RWPE2 (cell line): Measurements from ENCODE around the gene TTLL5.

Experiments
- ATAC-seq: fragments of 200-7000 bp; cut with Tn5 transposase; 3 replicates; pipeline ENCODE4 v1.9.1; 2021; ENCODE audit warnings: low read depth
- DNase-seq: peaks from one replicate; pipeline ENCODE4 v3.0.0-alpha.2; 2020; ENCODE audit warnings: low spot score
- H3K27ac ChIP-seq: fragments of 450-650 bp; 2 replicates; pipeline ENCODE4 v1.5.1; 2017; ENCODE audit warnings: mild to moderate bottlenecking; ENCODE audit not compliant: poor library complexity, severe bottlenecking
- H3K27me3 ChIP-seq: fragments of 250-450 bp; sonication (Bioruptor Pico); 2 replicates; pipeline ENCODE4 v1.5.1; 2021; ENCODE audit warnings: mild to moderate bottlenecking, moderate library complexity; ENCODE audit not compliant: insufficient read depth, poor library complexity, severe bottlenecking
- H3K36me3 ChIP-seq: fragments of 250-450 bp; sonication (Bioruptor Pico); 2 replicates; pipeline ENCODE4 v1.5.1; 2020; ENCODE audit warnings: low read depth, mild to moderate bottlenecking, moderate library complexity
- H3K4me1 ChIP-seq: fragments of 250-450 bp; sonication (Bioruptor Pico); 2 replicates; pipeline ENCODE4 v1.5.1; 2021; ENCODE audit warnings: mild to moderate bottlenecking, moderate library complexity; ENCODE audit not compliant: insufficient read depth, poor library complexity, severe bottlenecking
- H3K4me3 ChIP-seq: fragments of 250-450 bp; sonication (Bioruptor Pico); 2 replicates; pipeline ENCODE4 v1.5.1; 2021; ENCODE audit warnings: mild to moderate bottlenecking, moderate library complexity; ENCODE audit not compliant: severe bottlenecking
- H3K9me3 ChIP-seq: fragments of 250-450 bp; sonication (Bioruptor Pico); 2 replicates; pipeline ENCODE4 v1.5.1; 2021; ENCODE audit warnings: mild to moderate bottlenecking, moderate library complexity; ENCODE audit not compliant: severe bottlenecking
- CTCF ChIP-seq: fragments of 450-650 bp; IDR thresholded peaks from one replicate; pipeline ENCODE4 v1.5.1; 2017; ENCODE audit warnings: mild to moderate bottlenecking, moderate library complexity; ENCODE audit not compliant: poor library complexity, severe bottlenecking

The TTLL5 gene

GRCh38 chr14:75660630-75661498, at the start of gene TTLL5, which contains the start of gene ERG28:
TSS of gene TTLL5 (plus strand) at chr14:75661246. CDS start at chr14:75663150, 1,904 bp downstream.
TSS of gene ERG28 (minus strand) at chr14:75660876. CDS start at chr14:75657502, 3,374 bp downstream.
- Histone ChIP-seq H3K36me3 (peaks cover 62% of the 10 kb centered on the region), H3K27ac (peak within 1 kb of the TSS; percentile 78), H3K4me1 (peaks cover 12% of the 10 kb centered on the region), H3K9me3 (no peaks in the 10 kb centered on the region), H3K27me3 (no peaks in the 10 kb centered on the region), H3K4me3 (peak within 1 kb of the TSS; percentile 66)
- peak; percentile 100 for DNase-seq
- no peak for TF ChIP-seq CTCF
- peak; percentile 98 for ATAC-seq

- ATAC-seq: no peak
- Histone ChIP-seq H3K4me1 (no peaks in the 10 kb centered on the region), H3K27me3 (no peaks in the 10 kb centered on the region), H3K9me3 (no peaks in the 10 kb centered on the region), H3K27ac (no peak overlapping the region), H3K36me3 (no peaks in the 10 kb centered on the region), H3K4me3 (no peak overlapping the region)
- no peak for TF ChIP-seq CTCF
- DNase-seq: no peak
These were observed 48.9 kb upstream of the TTLL5 start for GRCh38 chr14:75612157-75612556.

- no peak overlapping the region for H3K27ac ChIP-seq
- H3K9me3 ChIP-seq: no peaks in the 10 kb centered on the region
- ATAC-seq (no peak), DNase-seq (no peak)
- no peaks in the 10 kb centered on the region for H3K4me1 ChIP-seq
- no peak for TF ChIP-seq CTCF
- H3K27me3 ChIP-seq: no peaks in the 10 kb centered on the region
- no peak overlapping the region for H3K4me3 ChIP-seq
- H3K36me3 ChIP-seq: no peaks in the 10 kb centered on the region
These were observed 46.9 kb upstream of the TTLL5 start for GRCh38 chr14:75614179-75614578.

GRCh38 chr14:75615200-75615599, 45.8 kb upstream of the TTLL5 start:
- H3K4me1 ChIP-seq: no peaks in the 10 kb centered on the region
- H3K27me3 ChIP-seq: no peaks in the 10 kb centered on the region
- TF ChIP-seq CTCF: no peak
- DNase-seq (no peak), ATAC-seq (no peak)
- H3K9me3 ChIP-seq: no peaks in the 10 kb centered on the region
- H3K27ac ChIP-seq: no peak overlapping the region
- no peaks in the 10 kb centered on the region for H3K36me3 ChIP-seq
- H3K4me3 ChIP-seq: no peak overlapping the region

- no peaks in the 10 kb centered on the region for H3K4me1 ChIP-seq
- H3K27ac ChIP-seq: no peak overlapping the region
- no peaks in the 10 kb centered on the region for H3K36me3 ChIP-seq
- H3K4me3 ChIP-seq: no peak overlapping the region
- H3K9me3 ChIP-seq: no peaks in the 10 kb centered on the region
- DNase-seq (no peak), ATAC-seq (no peak)
- no peak for TF ChIP-seq CTCF
- no peaks in the 10 kb centered on the region for H3K27me3 ChIP-seq
These were observed 41.5 kb upstream of the TTLL5 start for GRCh38 chr14:75619548-75619947.
